Astrocyte of the spinal cord (primary cell): ENCODE measurements around the gene LPP.

ENCODE experiments used
- DNase-seq: peaks from one replicate; pipeline ENCODE4 v3.0.0; 2011; ENCODE audit warnings: low read depth, low spot score
- H3K4me3 ChIP-seq: 2 replicates; pipeline ENCODE4 v1.5.1; 2011; ENCODE audit warnings: low read depth, mild to moderate bottlenecking, low read length, moderate library complexity
- CTCF ChIP-seq: IDR thresholded peaks from 2 replicates; pipeline ENCODE4 v1.5.1; 2012; ENCODE audit warnings: low read depth, mild to moderate bottlenecking, low read length, inconsistent platforms
- in situ Hi-C: cut with HindIII; loops from 2 replicates; pipeline ENCODE4 v1.10.0; 2017; ENCODE audit warnings: low sequenced_read_pairs

Gene LPP

GRCh38 chr3:188310270-188310710 is 156.3 kb downstream of the LPP start:
- DNase-seq: no peak
- TF ChIP-seq CTCF: no peak
- H3K4me3 ChIP-seq: no peak overlapping the region
- in situ Hi-C loops: no loop called here

GRCh38 chr3:188315553-188315952 is 161.6 kb downstream of the LPP start:
- DNase-seq: no peak
- in situ Hi-C loops: no loop called here
- no peak for TF ChIP-seq CTCF
- H3K4me3 ChIP-seq: no peak overlapping the region

GRCh38 chr3:188316021-188316722 is 162.2 kb downstream of the LPP start:
- no peak for DNase-seq

GRCh38 chr3:188316723-188317070 is 162.7 kb downstream of the LPP start:
- no peak for TF ChIP-seq CTCF
- in situ Hi-C loops: no loop called here
- no peak overlapping the region for H3K4me3 ChIP-seq
- no peak for DNase-seq

More at GRCh38 chr3:188316021-188316722, 162.2 kb downstream of the LPP start:
- in situ Hi-C loops: no loop called here
- H3K4me3 ChIP-seq: no peak overlapping the region
- TF ChIP-seq CTCF: no peak

- no peak for TF ChIP-seq CTCF
- in situ Hi-C loops: no loop called here
- H3K4me3 ChIP-seq: no peak overlapping the region
- peak; percentile 40 for DNase-seq
Measured at GRCh38 chr3:188319569-188319968, 165.6 kb downstream of the LPP start.

GRCh38 chr3:188320757-188321156 is 166.8 kb downstream of the LPP start:
- in situ Hi-C loops: no loop called here
- H3K4me3 ChIP-seq: no peak overlapping the region
- DNase-seq: peak; percentile 68
- TF ChIP-seq CTCF: peak; percentile 6

- no peak for DNase-seq
- TF ChIP-seq CTCF: no peak
- no peak overlapping the region for H3K4me3 ChIP-seq
- in situ Hi-C loops: no loop called here
Measured at GRCh38 chr3:188321258-188321657, 167.3 kb downstream of the LPP start.
